ENCODE measurements around the gene ZNF362. TPM values are rescaled to one million over a fixed set of nuclear protein-coding genes. Genes with fewer than 3 reads are reported as not detected.

ZNF362 gene
- polyA plus RNA-seq, 1 of the 3 experiments (the other 2 are of a cell fraction): 17.1 TPM

DNA sequence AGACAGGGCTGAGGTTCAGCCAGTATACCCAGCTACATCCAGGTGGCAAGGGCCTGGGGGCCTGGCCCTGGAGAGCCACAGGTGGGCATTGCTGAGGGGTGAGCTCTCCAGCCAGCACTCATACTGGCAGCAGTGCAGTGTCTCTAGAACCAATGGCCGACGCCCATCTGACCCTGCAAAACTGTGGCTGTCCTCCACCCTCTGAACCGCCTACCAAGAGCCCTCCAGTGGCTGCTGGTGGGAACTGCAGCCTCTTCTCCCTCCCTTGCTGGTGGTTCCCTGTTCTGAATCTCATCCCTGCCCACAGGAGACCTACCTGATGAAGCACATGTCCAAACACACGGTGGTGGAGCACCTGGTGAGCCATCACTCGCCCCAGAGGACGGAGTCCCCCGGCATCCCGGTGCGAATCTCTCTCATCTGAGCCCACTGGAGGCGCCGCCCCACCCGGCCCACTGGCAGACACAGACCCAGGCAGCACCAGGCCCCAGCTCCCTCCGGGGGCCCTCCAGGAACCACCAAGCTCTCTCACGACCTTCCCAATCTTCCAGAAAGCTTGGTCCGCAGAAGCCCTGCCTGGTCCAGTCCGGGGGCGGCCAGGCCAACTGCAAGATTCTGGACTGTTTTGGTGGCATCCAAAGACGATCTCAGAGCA is 42.5 kb downstream of the ZNF362 start:
- ChIA-PET POLR2A (no interaction called here), CTCF (interaction anchor here (0.6 to 7.7 kb wide), 19 partner anchors 9 to 314 kb away, joined by 3 to 167 read pairs (median 4); partner anchors contain the start of gene ZSCAN20)
- 84% methylated on average over 13 of the region's 18 CpGs for WGBS (ENCODE audit: low lambda C conversion rate)
- no peak overlapping the region; a peak in 1 of 4 replicates for H3K27ac ChIP-seq (ENCODE audit: low read depth in 2 of 2, low read length in 1 of 2)
- no peaks in the 10 kb centered on the region for H3K4me1 ChIP-seq (ENCODE audit: control insufficient read depth in 1 of 2, insufficient read depth in 2 of 2, low read depth in 1 of 2, low read length in 1 of 2)
- H3K4me2 ChIP-seq: no peak overlapping the region
- no peak overlapping the region; a peak in 1 of 4 replicates for H3K4me3 ChIP-seq (ENCODE audit: low read depth in 2 of 2, low read length in 1 of 2)
- no peaks in the 10 kb centered on the region for H3K9me2 ChIP-seq
- H3K9me3 ChIP-seq: no peaks in the 10 kb centered on the region
- H2AFZ ChIP-seq (ENCODE audit: low read depth): no peak overlapping the region
- H3K79me2 ChIP-seq (ENCODE audit: insufficient read depth): no peaks in the 10 kb centered on the region
- peak; percentile 86 for DNase-seq
- H3K27me3 ChIP-seq (ENCODE audit: insufficient read depth): no peaks in the 10 kb centered on the region
- no peaks in the 10 kb centered on the region for H3F3A ChIP-seq (replicated peaks; ENCODE audit: insufficient read depth)
- TF ChIP-seq, protein P1, sequence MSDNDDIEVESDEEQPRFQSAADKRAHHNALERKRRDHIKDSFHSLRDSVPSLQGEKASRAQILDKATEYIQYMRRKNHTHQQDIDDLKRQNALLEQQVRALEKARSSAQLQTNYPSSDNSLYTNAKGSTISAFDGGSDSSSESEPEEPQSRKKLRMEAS (IDR thresholded peaks at IDR 0.05; ENCODE audit: low read depth): no peak
- TF ChIP-seq, protein P2, sequence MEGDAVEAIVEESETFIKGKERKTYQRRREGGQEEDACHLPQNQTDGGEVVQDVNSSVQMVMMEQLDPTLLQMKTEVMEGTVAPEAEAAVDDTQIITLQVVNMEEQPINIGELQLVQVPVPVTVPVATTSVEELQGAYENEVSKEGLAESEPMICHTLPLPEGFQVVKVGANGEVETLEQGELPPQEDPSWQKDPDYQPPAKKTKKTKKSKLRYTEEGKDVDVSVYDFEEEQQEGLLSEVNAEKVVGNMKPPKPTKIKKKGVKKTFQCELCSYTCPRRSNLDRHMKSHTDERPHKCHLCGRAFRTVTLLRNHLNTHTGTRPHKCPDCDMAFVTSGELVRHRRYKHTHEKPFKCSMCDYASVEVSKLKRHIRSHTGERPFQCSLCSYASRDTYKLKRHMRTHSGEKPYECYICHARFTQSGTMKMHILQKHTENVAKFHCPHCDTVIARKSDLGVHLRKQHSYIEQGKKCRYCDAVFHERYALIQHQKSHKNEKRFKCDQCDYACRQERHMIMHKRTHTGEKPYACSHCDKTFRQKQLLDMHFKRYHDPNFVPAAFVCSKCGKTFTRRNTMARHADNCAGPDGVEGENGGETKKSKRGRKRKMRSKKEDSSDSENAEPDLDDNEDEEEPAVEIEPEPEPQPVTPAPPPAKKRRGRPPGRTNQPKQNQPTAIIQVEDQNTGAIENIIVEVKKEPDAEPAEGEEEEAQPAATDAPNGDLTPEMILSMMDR (IDR thresholded peaks at IDR 0.05): peak; percentile 76
- TF ChIP-seq RAD21 (IDR thresholded peaks at IDR 0.05; ENCODE audit: low read length) (peak; percentile 65), SMC3 (IDR thresholded peaks at IDR 0.05; ENCODE audit: low read depth, low read length) (peak; percentile 76)
- H4K20me1 ChIP-seq (ENCODE audit: insufficient read depth): no peaks in the 10 kb centered on the region
- no peak overlapping the region for H3K9ac ChIP-seq
- peaks cover 16 to 47% of the 10 kb centered on the region in 2 experiments for H3K36me3 ChIP-seq (replicated peaks in 1 of 2; ENCODE audit: control insufficient read depth in 1 of 2, insufficient read depth in 2 of 2, low read length in 1 of 2)

DNA sequence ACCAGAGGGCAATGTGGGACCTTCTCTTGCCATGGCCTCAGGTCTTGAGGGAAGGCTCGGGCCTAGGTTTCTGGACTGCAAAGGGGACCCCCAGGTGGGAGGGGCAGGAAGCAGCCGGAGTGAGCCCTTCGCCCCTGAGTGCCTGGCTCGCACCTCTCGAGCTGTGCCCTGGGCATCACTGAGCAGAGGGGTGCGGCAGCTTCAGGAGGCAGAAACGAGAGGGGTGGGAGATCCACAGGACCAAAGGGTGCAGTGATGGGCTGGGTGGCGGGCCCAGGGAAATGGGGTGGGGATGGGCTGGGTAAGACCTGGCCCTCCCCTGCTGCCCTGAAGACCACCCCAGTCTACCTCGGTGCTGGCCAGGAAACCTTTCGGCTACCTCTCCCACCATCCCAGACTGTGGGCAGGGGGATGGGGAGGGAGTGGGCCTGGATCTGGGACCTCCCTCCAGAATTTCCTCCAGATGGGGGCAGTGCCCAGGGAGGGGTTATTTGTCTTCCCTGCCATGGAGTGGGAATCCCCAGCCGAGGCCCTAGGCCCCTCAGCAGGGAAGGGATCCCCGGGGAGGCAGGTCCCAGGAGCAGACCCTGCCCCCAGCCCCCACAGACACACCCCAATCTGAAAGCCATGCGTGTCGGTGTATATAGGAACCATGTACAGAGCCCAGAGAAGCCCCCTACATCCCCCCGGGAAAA is 43.3 kb downstream of the ZNF362 start:
- H3F3A ChIP-seq (replicated peaks; ENCODE audit: insufficient read depth): no peaks in the 10 kb centered on the region
- H3K4me3 ChIP-seq (ENCODE audit: low read depth in 2 of 2, low read length in 1 of 2): no peak overlapping the region
- no peak overlapping the region for H3K4me2 ChIP-seq
- H2AFZ ChIP-seq (ENCODE audit: low read depth): no peak overlapping the region
- no peaks in the 10 kb centered on the region for H3K4me1 ChIP-seq (ENCODE audit: control insufficient read depth in 1 of 2, insufficient read depth in 2 of 2, low read depth in 1 of 2, low read length in 1 of 2)
- no peak for DNase-seq
- no peak overlapping the region for H3K27ac ChIP-seq (ENCODE audit: low read depth in 2 of 2, low read length in 1 of 2)
- no peaks in the 10 kb centered on the region for H3K9me2 ChIP-seq
- no peaks in the 10 kb centered on the region for H3K9me3 ChIP-seq
- no peaks in the 10 kb centered on the region for H4K20me1 ChIP-seq (ENCODE audit: insufficient read depth)
- H3K27me3 ChIP-seq (ENCODE audit: insufficient read depth): no peaks in the 10 kb centered on the region
- WGBS (ENCODE audit: low lambda C conversion rate): 97% methylated on average over 12 of the region's 15 CpGs
- no peaks in the 10 kb centered on the region for H3K79me2 ChIP-seq (ENCODE audit: insufficient read depth)
- ChIA-PET POLR2A (no interaction called here), CTCF (interaction anchor here (0.6 to 7.7 kb wide), 8 partner anchors 8 to 313 kb away, joined by 3 to 167 read pairs (median 8); partner anchors contain the start of gene ZSCAN20)
- H3K36me3 ChIP-seq (replicated peaks in 1 of 2; ENCODE audit: control insufficient read depth in 1 of 2, insufficient read depth in 2 of 2, low read length in 1 of 2): peaks cover 16 to 39% of the 10 kb centered on the region in 2 experiments
- TF ChIP-seq NRF1 (IDR thresholded peaks at IDR 0.05; ENCODE audit: low read depth, low read length): no peak
- TF ChIP-seq POLR2AphosphoS5 (IDR thresholded peaks at IDR 0.05; ENCODE audit: low read depth, low read length): no peak
- no peak for TF ChIP-seq TAF1 (IDR thresholded peaks at IDR 0.05; ENCODE audit: borderline replicate concordance, low read depth, low read length)
- TF ChIP-seq TCF12 (IDR thresholded peaks at IDR 0.05): no peak
- no peak for TF ChIP-seq EZH2phosphoT487 (IDR thresholded peaks at IDR 0.05; ENCODE audit: borderline replicate concordance, low read depth)
- TF ChIP-seq YY1 (IDR thresholded peaks at IDR 0.05; ENCODE audit: low read depth): no peak
- no peak for TF ChIP-seq MXI1 (IDR thresholded peaks at IDR 0.05; ENCODE audit: low read depth, low read length)
- TF ChIP-seq, protein P3, sequence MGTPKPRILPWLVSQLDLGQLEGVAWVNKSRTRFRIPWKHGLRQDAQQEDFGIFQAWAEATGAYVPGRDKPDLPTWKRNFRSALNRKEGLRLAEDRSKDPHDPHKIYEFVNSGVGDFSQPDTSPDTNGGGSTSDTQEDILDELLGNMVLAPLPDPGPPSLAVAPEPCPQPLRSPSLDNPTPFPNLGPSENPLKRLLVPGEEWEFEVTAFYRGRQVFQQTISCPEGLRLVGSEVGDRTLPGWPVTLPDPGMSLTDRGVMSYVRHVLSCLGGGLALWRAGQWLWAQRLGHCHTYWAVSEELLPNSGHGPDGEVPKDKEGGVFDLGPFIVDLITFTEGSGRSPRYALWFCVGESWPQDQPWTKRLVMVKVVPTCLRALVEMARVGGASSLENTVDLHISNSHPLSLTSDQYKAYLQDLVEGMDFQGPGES (IDR thresholded peaks at IDR 0.05; ENCODE audit: low read depth, low read length): no peak
- TF ChIP-seq, protein P1 (IDR thresholded peaks at IDR 0.05; ENCODE audit: low read depth): no peak
- TF ChIP-seq FOSL2 (IDR thresholded peaks at IDR 0.05; ENCODE audit: borderline replicate concordance, low read depth): no peak
- no peak for TF ChIP-seq EP300 (IDR thresholded peaks at IDR 0.05; ENCODE audit: borderline replicate concordance in 1 of 2, low read depth in 1 of 2, low read length in 1 of 2)
- TF ChIP-seq, protein P4, sequence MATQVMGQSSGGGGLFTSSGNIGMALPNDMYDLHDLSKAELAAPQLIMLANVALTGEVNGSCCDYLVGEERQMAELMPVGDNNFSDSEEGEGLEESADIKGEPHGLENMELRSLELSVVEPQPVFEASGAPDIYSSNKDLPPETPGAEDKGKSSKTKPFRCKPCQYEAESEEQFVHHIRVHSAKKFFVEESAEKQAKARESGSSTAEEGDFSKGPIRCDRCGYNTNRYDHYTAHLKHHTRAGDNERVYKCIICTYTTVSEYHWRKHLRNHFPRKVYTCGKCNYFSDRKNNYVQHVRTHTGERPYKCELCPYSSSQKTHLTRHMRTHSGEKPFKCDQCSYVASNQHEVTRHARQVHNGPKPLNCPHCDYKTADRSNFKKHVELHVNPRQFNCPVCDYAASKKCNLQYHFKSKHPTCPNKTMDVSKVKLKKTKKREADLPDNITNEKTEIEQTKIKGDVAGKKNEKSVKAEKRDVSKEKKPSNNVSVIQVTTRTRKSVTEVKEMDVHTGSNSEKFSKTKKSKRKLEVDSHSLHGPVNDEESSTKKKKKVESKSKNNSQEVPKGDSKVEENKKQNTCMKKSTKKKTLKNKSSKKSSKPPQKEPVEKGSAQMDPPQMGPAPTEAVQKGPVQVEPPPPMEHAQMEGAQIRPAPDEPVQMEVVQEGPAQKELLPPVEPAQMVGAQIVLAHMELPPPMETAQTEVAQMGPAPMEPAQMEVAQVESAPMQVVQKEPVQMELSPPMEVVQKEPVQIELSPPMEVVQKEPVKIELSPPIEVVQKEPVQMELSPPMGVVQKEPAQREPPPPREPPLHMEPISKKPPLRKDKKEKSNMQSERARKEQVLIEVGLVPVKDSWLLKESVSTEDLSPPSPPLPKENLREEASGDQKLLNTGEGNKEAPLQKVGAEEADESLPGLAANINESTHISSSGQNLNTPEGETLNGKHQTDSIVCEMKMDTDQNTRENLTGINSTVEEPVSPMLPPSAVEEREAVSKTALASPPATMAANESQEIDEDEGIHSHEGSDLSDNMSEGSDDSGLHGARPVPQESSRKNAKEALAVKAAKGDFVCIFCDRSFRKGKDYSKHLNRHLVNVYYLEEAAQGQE (IDR thresholded peaks at IDR 0.05; ENCODE audit: low read depth, low read length): no peak
- no peak overlapping the region for H3K9ac ChIP-seq

Data from SK-N-SH (cell line).